Panc1 (cell line): ENCODE measurements around the gene SLC2A5. TPM values are rescaled to one million over a fixed set of nuclear protein-coding genes. Genes with fewer than 3 reads are reported as not detected.

Experiments
- ATAC-seq: fragments of 200-7000 bp; cut with Tn5 transposase; 2 replicates; pipeline ENCODE4 v1.9.1; 2020; ENCODE audit warnings: mild to moderate bottlenecking, moderate library complexity
- BruUV-seq: library from RNA; stranded (reverse); fragments of 400-500 nt; replicated peaks from 2 replicates; lab custom pipeline; 2021; lab: Mats Ljungman, UMichigan
- CTCF ChIA-PET: fragments of 300-600 bp; sonication (Branson Sonifier 250); formaldehyde crosslinking; loops from one replicate; lab custom pipeline; 2022; ENCODE audit warnings: antibody characterized with exemption; lab: Charles Lee
- POLR2A ChIA-PET: fragments of 300-600 bp; sonication (Branson Sonifier 250); formaldehyde crosslinking; loops from one replicate; lab custom pipeline; 2022; ENCODE audit warnings: antibody characterized with exemption; lab: Charles Lee
- DNase-seq: peaks from one replicate; pipeline ENCODE4 v3.0.0-alpha.2; 2010; ENCODE audit warnings: low read depth, low spot score
- H3K27ac ChIP-seq: 2 replicates; pipeline ENCODE4 v1.5.1; 2011; ENCODE audit warnings: mild to moderate bottlenecking, low read length, inconsistent platforms
- H3K27me3 ChIP-seq: fragments of 200-500 bp; sonication (Bioruptor generic); 2 replicates; pipeline ENCODE4 v1.6.0; 2014; ENCODE audit warnings: low read length, inconsistent platforms; ENCODE audit not compliant: control insufficient read depth, insufficient read depth
- H3K36me3 ChIP-seq: fragments of 200-500 bp; sonication (Bioruptor generic); 2 replicates; pipeline ENCODE4 v1.5.1; 2014; ENCODE audit warnings: inconsistent platforms, mild to moderate bottlenecking, low read length, moderate library complexity; ENCODE audit not compliant: control insufficient read depth, insufficient read depth
- H3K4me1 ChIP-seq: 2 replicates; pipeline ENCODE4 v1.5.1; 2011; ENCODE audit warnings: inconsistent platforms, mild to moderate bottlenecking, low read length, moderate library complexity; ENCODE audit not compliant: control insufficient read depth, insufficient read depth
- H3K4me3 ChIP-seq, 2 experiments: 2 replicates each; pipeline ENCODE4 v1.5.1; 2011 to 2012; ENCODE audit warnings: low read depth in 2 of 2, low read length in 2 of 2, mild to moderate bottlenecking in 2 of 2, inconsistent platforms in 1 of 2, moderate library complexity in 1 of 2
- H3K9me3 ChIP-seq: fragments of 200-500 bp; sonication (Bioruptor generic); 2 replicates; pipeline ENCODE4 v1.5.1; 2014; ENCODE audit warnings: low read depth, mild to moderate bottlenecking, inconsistent platforms, low read length, moderate library complexity; ENCODE audit not compliant: control insufficient read depth, insufficient read depth
- CTCF ChIP-seq: fragments of 450-650 bp; IDR thresholded peaks from 2 replicates; pipeline ENCODE4 v1.5.1; 2017; ENCODE audit warnings: mild to moderate bottlenecking
- POLR2AphosphoS5 ChIP-seq: IDR thresholded peaks from 2 replicates; pipeline ENCODE4 v1.6.1; 2012; ENCODE audit warnings: mild to moderate bottlenecking, low read depth, low read length, moderate library complexity
- REST ChIP-seq, 2 experiments: IDR thresholded peaks; 2 replicates each; pipeline ENCODE4 v1.6.1; 2011 to 2012; ENCODE audit warnings: low read depth in 2 of 2, control low read depth in 1 of 2, low read length in 1 of 2, mild to moderate bottlenecking in 1 of 2, moderate library complexity in 1 of 2; ENCODE audit not compliant: insufficient read depth in 1 of 2
- SIN3A ChIP-seq: IDR thresholded peaks from 2 replicates; pipeline ENCODE4 v1.6.1; 2012; ENCODE audit warnings: low read depth, mild to moderate bottlenecking, low read length, moderate library complexity, borderline replicate concordance; ENCODE audit not compliant: insufficient read depth
- TCF7L2 ChIP-seq: IDR thresholded peaks from 2 replicates; pipeline ENCODE4 v1.6.1; 2011; ENCODE audit warnings: mild to moderate bottlenecking, low read depth, low read length, inconsistent platforms
- in situ Hi-C: cut with HindIII; loops from 2 replicates; pipeline ENCODE4 v1.10.0; 2016; ENCODE audit warnings: low sequenced_read_pairs, low pct_unique_long_range_greater_than_20kb
- intact Hi-C: fragments of 100-400 bp; cut with micrococcal nuclease; formaldehyde crosslinking; loops from one replicate; pipeline ENCODE4 v1.10.0; 2022; ENCODE audit not compliant: unreplicated experiment
- total RNA-seq: library from RNA; stranded (reverse); gene quantifications from one replicate; pipeline ENCODE4 v1.2.1, GENCODE V29; 2021; ENCODE audit not compliant: unreplicated experiment

SLC2A5 gene
- total RNA-seq, 1 experiment from 2014 or later: 0.26 TPM

- Histone ChIP-seq H3K4me3 (no peak overlapping the region), H3K36me3 (no peaks in the 10 kb centered on the region), H3K27ac (no peak overlapping the region), H3K27me3 (no peaks in the 10 kb centered on the region), H3K4me1 (no peaks in the 10 kb centered on the region), H3K9me3 (peaks cover 7% of the 10 kb centered on the region; the same call in 1 of the 2 replicates)
- TF ChIP-seq SIN3A (no peak), REST (IDR thresholded peaks at IDR 0.05; ENCODE audit: insufficient read depth in 1 of 2, low read depth in 2 of 2, low read length in 1 of 2) (no peak), TCF7L2 (no peak), POLR2AphosphoS5 (no peak), CTCF (no peak)
- ChIA-PET CTCF (no interaction called here), POLR2A (no interaction called here)
- intact Hi-C loops: loop anchor here (1.0 to 5.0 kb wide), 2 partner anchors 95 to 183 kb away; no protein-coding TSS in a partner anchor
- in situ Hi-C loops: no loop called here
- ATAC-seq (no peak), DNase-seq (no peak)
- BruUV-seq: no TSS peak
These were observed 31.1 kb upstream of the SLC2A5 start for GRCh38 chr1:9100471-9101043.

GRCh38 chr1:9099555-9099954, 30.1 kb upstream of the SLC2A5 start:
- intact Hi-C loops: no loop called here
- BruUV-seq: no TSS peak
- H3K27me3 ChIP-seq: no peaks in the 10 kb centered on the region
- H3K36me3 ChIP-seq: no peaks in the 10 kb centered on the region
- in situ Hi-C loops: no loop called here
- no peaks in the 10 kb centered on the region for H3K4me1 ChIP-seq
- no peak for ATAC-seq
- H3K4me3 ChIP-seq: no peak overlapping the region
- no peak overlapping the region for H3K27ac ChIP-seq
- peaks cover 9% of the 10 kb centered on the region; the same call in 1 of the 2 replicates for H3K9me3 ChIP-seq
- no peak for TF ChIP-seq CTCF
- TF ChIP-seq SIN3A: no peak
- no peak for TF ChIP-seq TCF7L2
- no peak for TF ChIP-seq REST (IDR thresholded peaks at IDR 0.05; ENCODE audit: insufficient read depth in 1 of 2, low read depth in 2 of 2, low read length in 1 of 2)
- no peak for TF ChIP-seq POLR2AphosphoS5
- ChIA-PET CTCF (no interaction called here), POLR2A (interaction anchor here (0.6 kb wide), 1 partner anchor 109 kb away, joined by 3 read pairs; no protein-coding TSS in a partner anchor)
- no peak for DNase-seq
